Naive B cell (primary cell): ENCODE results near the gene RAB11A. TPM values are rescaled to one million over a fixed set of nuclear protein-coding genes. Genes with fewer than 3 reads are reported as not detected.

Experiments used
- ATAC-seq, 2 donors: fragments of 150-1000 bp; cut with Tn5 transposase; 2 replicates each; pipeline ENCODE4 v1.10.0; 2021; ENCODE audit warnings: low read depth in 2 of 2, mild to moderate bottlenecking in 2 of 2, moderate library complexity in 2 of 2
- DNase-seq: peaks from one replicate; pipeline ENCODE4 v3.0.0; 2022
- H3K27ac Mint-ChIP-seq, 6 donors: one replicate each; pipeline ENCODE4 v1.8.0; 2020 to 2022; ENCODE audit warnings: mild to moderate bottlenecking in 6 of 6, mixed read lengths in 6 of 6, moderate library complexity in 5 of 6, inconsistent platforms in 2 of 6
- H3K27me3 Mint-ChIP-seq, 3 donors: one replicate each; pipeline ENCODE4 v1.8.0; 2021 to 2022; ENCODE audit warnings: mixed read lengths in 3 of 3, mild to moderate bottlenecking in 1 of 3
- H3K36me3 Mint-ChIP-seq, 2 donors: one replicate each; pipeline ENCODE4 v1.8.0; 2020 to 2022; ENCODE audit warnings: mixed read lengths in 2 of 2, inconsistent platforms in 1 of 2, mild to moderate bottlenecking in 1 of 2
- H3K4me1 Mint-ChIP-seq, 3 donors: one replicate each; pipeline ENCODE4 v1.8.0; 2020 to 2022; ENCODE audit warnings: mixed read lengths in 3 of 3, inconsistent platforms in 1 of 3, mild to moderate bottlenecking in 1 of 3, moderate library complexity in 1 of 3
- H3K4me3 Mint-ChIP-seq, 8 donors: one replicate each; pipeline ENCODE4 v1.8.0; 2020 to 2022; ENCODE audit warnings: mild to moderate bottlenecking in 8 of 8, mixed read lengths in 8 of 8, moderate library complexity in 8 of 8, inconsistent platforms in 2 of 8
- H3K9me3 Mint-ChIP-seq, 7 donors: one replicate each; pipeline ENCODE4 v1.8.0; 2020 to 2022; ENCODE audit warnings: mixed read lengths in 7 of 7, mild to moderate bottlenecking in 5 of 7, inconsistent platforms in 2 of 7, moderate library complexity in 1 of 7
- polyA plus RNA-seq, 6 donors: library from polyadenylated mRNA; unstranded; fragments of 300-500 nt; fragmentation: Illumina TruSeq; gene quantifications; one replicate each; pipeline ENCODE4 v1.2.3, GENCODE V29; 2021; ENCODE audit warnings: low read depth in 6 of 6

The RAB11A gene
- polyA plus RNA-seq = 100 to 1,000 TPM; 204 to 294 (median 234) TPM

DNA sequence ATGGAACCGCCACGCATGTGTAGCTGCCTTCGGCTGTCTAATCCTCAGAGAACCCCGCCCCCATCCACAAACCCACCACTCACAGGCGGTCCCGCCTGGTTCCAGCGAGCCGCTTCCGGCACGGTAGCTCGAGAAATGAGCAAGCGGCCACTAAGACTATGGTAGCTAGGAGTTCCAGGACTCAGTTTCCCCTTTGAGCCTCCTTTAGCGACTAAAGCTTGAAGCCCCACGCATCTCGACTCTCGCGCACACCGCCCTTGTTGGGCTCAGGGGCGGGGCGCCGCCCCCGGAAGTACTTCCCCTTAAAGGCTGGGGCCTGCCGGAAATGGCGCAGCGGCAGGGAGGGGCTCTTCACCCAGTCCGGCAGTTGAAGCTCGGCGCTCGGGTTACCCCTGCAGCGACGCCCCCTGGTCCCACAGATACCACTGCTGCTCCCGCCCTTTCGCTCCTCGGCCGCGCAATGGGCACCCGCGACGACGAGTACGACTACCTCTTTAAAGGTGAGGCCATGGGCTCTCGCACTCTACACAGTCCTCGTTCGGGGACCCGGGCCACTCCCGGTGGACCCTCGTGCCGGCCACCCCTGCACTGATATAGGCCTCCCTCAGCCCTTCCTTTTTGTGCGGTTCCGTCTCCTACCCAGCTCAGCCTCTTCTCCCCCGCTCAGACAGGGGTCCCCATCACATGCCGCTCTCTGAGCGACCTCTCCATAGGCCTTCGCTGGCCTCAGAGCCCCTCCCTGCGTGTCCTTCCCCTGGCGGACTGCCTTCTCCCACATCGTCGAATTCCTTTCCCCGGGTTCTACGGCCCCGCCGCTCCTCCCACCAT, at the start of gene RAB11A:
Gene RAB11A, plus strand, starts transcription at position 366 of the 828 bp plus-strand sequence. Its CDS starts 95 bp downstream, at position 461.
- Mint-ChIP-seq H3K4me3 (peak within 1 kb of the TSS; percentile 97 to 100 (median 100)), H3K36me3 (no peaks in the 10 kb centered on the region), H3K4me1 (peaks cover 25 to 42% (median 28%) of the 10 kb centered on the region in 3 donors), H3K9me3 (peaks cover 0 to 5% (median 0%) of the 10 kb centered on the region in 7 donors), H3K27me3 (peaks cover 0 to 5% (median 0%) of the 10 kb centered on the region in 3 donors), H3K27ac (peak within 1 kb of the TSS; percentile 95 to 100 (median 99))
- DNase-seq (peak; percentile 97), ATAC-seq (peak; percentile 90 to 91)

DNA sequence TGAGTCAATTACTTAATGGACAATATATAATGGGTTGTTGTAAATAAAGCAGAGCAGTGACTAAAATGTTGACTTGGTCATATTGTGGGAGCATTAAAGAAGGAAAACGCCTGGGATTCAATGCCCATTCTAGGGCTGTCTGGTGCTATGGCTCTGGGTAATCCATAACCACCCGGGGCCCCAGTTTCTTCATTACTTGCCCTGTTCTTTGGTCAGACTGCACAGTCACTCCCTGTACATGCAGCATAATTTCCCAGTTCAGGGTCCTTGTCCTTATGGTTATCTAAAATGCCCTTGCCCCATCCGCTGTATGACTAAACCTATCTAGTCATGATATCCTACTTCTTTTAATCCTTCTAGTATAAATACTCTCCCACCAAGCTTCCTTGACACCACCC, 49.7 kb upstream of the RAB11A start:
- ATAC-seq (no peak), DNase-seq (no peak)
- H3K4me3 Mint-ChIP-seq = peak overlapping the region; percentile 25 to 86 (median 72)
- peaks cover 0 to 5% of the 10 kb centered on the region in 2 donors for H3K36me3 Mint-ChIP-seq
- peaks cover 0 to 5% (median 0%) of the 10 kb centered on the region in 7 donors for H3K9me3 Mint-ChIP-seq
- H3K27me3 Mint-ChIP-seq = no peaks in the 10 kb centered on the region
- H3K4me1 Mint-ChIP-seq = peaks cover 41 to 85% (median 55%) of the 10 kb centered on the region in 3 donors
- H3K27ac Mint-ChIP-seq = peak overlapping the region; percentile 97 to 100 (median 100)

DNA sequence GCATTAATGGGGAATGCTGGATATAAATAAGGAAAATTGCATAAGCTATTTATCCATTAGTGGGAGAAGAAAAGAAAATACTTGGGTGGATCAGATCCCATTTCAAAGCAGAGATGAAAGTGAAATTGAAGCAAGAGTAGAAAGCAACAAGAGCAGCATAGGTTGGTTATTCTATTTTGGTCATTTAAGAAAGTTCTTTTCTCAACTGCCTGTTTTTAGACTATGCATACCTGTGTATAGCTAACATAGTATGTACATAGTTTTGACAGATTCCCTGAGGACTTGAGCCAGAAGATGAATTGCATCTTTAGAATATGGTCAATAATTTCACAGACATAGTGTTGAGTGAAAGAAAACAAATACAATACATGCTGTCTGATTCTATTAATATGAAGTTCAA, 48.2 kb upstream of the RAB11A start:
- ATAC-seq = no peak
- peaks cover 0 to 5% (median 0%) of the 10 kb centered on the region in 7 donors for H3K9me3 Mint-ChIP-seq

DNA sequence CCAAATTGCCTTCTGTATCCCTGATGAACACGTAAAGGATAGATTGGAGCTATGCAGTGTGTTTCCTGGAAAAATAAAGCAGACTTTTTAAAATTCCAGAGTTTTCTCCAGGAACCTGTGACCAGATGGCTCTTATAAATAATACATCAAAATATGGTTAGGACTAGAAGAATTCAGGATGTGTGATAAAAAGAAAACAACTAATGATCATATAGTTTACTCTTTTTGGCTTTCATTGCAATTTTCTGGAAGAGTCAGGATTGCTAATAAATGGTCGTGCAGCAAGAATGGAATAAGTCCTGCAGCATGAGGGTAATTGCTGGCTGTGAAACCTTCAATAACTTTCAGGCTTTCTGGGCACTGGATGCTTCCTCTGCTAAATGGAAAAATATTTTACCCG, 47.0 kb upstream of the RAB11A start:
- Mint-ChIP-seq H3K36me3 (peaks cover 0 to 5% of the 10 kb centered on the region in 2 donors), H3K27ac (peak overlapping the region; percentile 65 to 100 (median 86)), H3K4me3 (peak overlapping the region in 4 of 8 donors; percentile 22 to 78 (median 36)), H3K4me1 (peaks cover 39 to 81% (median 53%) of the 10 kb centered on the region in 3 donors), H3K9me3 (no peaks in the 10 kb centered on the region), H3K27me3 (no peaks in the 10 kb centered on the region)
- ATAC-seq = no peak
- DNase-seq = no peak

More for the DNA sequence above, 48.2 kb upstream of the RAB11A start:
- Mint-ChIP-seq H3K27ac (peak overlapping the region; percentile 97 to 100 (median 100)), H3K36me3 (peaks cover 0 to 5% of the 10 kb centered on the region in 2 donors), H3K4me3 (peak overlapping the region; percentile 3 to 86 (median 76)), H3K27me3 (no peaks in the 10 kb centered on the region), H3K4me1 (peaks cover 40 to 79% (median 53%) of the 10 kb centered on the region in 3 donors)
- no peak for DNase-seq

DNA sequence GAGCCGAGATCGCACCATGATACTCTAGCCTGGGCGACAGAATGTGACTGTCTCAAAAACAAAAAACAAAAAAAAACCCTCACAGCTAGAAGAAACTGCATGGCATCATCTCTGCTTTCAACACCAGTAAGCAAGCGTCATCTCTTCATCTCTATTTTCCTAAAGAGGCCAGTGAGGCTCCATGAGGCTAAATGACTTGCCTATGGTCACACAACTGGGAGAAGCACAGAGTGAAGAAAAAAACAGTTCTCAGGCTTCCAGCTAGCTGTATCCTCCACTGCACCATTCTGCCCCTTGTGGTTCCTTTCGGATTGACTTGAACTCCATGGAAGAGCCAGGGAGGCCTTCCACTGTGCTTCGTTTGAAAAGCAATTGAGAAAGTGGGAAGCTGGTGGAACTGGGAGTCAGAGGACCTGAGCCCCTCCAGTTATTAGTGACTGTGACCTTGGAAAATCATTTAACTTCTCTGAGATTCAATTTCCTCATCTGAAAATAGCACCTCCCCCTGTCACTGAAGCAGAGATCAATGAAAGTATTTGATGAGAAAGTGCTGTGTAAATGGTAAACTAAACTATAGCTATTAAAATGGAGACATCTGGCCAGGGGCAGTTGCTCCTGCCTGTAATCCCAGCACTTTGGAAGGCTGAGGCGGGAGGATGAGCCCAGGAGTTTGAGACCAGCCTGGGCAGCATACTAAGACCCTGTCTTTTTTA, 45.1 kb upstream of the RAB11A start:
- ATAC-seq (peak; percentile 45 to 53), DNase-seq (no peak)
- Mint-ChIP-seq H3K36me3 (no peaks in the 10 kb centered on the region), H3K9me3 (no peaks in the 10 kb centered on the region), H3K27me3 (no peaks in the 10 kb centered on the region), H3K4me1 (peaks cover 42 to 85% (median 56%) of the 10 kb centered on the region in 3 donors), H3K27ac (peak overlapping the region; percentile 3 to 100 (median 76)), H3K4me3 (peak overlapping the region in 3 of 8 donors; percentile 29 to 47 (median 37))

DNA sequence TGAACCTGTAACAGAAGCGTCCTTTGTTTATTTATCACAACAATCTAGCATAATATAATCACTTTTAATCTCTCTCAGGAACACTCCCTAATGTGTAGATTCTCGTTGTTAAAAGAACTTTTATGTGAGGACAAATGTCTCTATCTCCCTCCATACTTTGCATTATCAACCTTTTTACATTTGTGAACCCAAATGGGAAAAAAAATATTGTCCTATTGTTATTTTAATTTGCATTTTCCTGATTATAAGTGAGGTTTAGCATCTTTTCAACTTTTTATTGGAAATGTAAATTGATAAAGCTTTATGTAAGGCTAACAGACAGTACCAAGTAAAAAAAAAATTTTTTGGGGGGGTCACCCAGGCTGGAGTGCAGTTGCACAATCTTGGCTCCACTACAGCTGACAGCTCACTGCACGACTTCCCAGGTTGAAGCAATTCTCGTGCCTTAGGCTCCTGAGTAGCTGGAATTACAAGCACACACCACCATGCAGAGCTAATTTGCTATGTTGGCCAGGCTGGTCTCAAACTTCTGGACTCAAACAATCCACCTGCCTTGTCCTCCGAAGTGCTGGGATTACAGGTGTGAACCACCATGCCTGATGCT, 44.2 kb upstream of the RAB11A start:
- no peak overlapping the region for H3K4me3 Mint-ChIP-seq
- no peaks in the 10 kb centered on the region for H3K36me3 Mint-ChIP-seq
- DNase-seq = no peak
- no peaks in the 10 kb centered on the region for H3K9me3 Mint-ChIP-seq
- peaks cover 36 to 81% (median 51%) of the 10 kb centered on the region in 3 donors for H3K4me1 Mint-ChIP-seq
- ATAC-seq = no peak
- H3K27me3 Mint-ChIP-seq = no peaks in the 10 kb centered on the region
- peak overlapping the region in 2 of 6 donors; percentile 12 to 100 for H3K27ac Mint-ChIP-seq

DNA sequence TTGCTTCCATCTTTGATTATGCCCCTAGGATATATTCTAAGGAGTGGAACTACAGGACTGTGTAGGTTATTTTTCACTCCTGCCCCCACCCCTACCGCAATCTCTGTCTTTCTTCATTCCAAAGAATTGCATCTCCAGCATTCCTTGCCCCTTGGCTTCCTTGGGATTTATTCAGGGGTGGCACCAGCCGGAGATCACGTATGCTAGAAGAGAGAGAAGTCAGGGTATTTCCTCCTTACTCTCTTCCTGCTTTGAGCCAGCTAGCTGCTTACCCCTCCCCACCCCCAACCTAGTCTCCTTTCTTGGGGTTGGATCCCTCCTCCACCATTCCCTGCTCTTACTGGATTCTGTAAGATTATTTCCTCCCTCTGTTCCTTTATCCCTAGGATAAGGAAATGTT, 42.2 kb upstream of the RAB11A start:
- ATAC-seq (peak; percentile 62 to 64), DNase-seq (no peak)
- no peaks in the 10 kb centered on the region for H3K36me3 Mint-ChIP-seq
- peak overlapping the region in 5 of 6 donors; percentile 58 to 92 (median 90) for H3K27ac Mint-ChIP-seq
- H3K27me3 Mint-ChIP-seq = no peaks in the 10 kb centered on the region
- H3K9me3 Mint-ChIP-seq = no peaks in the 10 kb centered on the region
- peak overlapping the region; percentile 12 to 87 (median 60) for H3K4me3 Mint-ChIP-seq
- peaks cover 24 to 68% (median 34%) of the 10 kb centered on the region in 3 donors for H3K4me1 Mint-ChIP-seq

DNA sequence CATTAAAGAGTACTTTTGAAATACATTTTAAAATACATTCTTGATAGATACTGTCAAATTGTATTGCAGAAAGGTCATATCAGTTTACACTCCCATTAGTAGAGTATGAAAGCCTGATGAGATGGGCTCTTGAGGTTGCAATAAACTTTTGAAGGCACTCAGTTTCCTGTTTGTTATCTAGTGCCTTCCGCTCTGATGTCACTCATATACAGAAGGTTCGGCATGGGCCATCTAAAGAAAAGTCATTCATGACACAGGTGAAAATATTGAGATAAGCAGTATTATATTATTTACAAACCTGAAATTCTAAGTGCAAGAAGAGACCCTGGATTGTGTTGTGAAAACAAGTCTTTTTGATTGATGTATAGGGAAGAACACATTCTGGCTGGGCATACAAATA, 40.7 kb upstream of the RAB11A start:
- Mint-ChIP-seq H3K27ac (peak overlapping the region in 5 of 6 donors; percentile 71 to 91 (median 82)), H3K9me3 (no peaks in the 10 kb centered on the region), H3K36me3 (no peaks in the 10 kb centered on the region), H3K27me3 (no peaks in the 10 kb centered on the region), H3K4me1 (peaks cover 35 to 68% (median 46%) of the 10 kb centered on the region in 3 donors), H3K4me3 (peak overlapping the region in 2 of 8 donors; percentile 38 to 40)
- ATAC-seq (no peak), DNase-seq (no peak)

DNA sequence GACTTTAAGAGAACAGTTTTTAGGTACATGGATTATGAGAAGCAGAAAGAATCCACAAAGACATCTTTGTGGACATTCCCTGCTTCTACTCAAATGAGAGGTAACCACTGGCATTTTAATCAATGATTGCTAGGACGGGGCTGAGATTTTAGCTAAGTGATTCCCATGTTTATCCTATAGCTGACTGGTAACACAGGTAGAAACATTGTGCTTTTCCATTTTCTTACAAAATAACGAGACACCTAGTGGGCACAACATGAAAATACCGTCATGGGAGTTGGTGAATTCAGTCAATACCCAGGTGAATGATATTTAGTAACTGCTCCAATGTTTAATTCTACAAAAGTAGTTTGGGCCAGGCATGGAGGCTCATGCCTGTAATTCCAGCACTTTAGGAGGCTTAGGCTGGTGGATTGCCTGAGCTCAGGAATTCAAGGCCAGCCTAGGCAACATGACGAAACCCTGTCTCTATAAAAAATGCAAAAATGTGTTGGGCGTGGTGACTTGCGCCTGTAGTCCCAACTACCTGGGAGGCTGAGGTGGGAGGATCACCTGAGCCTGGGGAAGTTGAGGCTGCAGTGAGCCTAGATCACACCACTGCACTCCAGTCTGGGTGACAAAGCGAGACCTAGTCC, 40.0 kb upstream of the RAB11A start:
- ATAC-seq = peak; percentile 31 to 46
- Mint-ChIP-seq H3K36me3 (no peaks in the 10 kb centered on the region), H3K27me3 (no peaks in the 10 kb centered on the region), H3K9me3 (no peaks in the 10 kb centered on the region), H3K4me1 (peaks cover 37 to 68% (median 48%) of the 10 kb centered on the region in 3 donors), H3K4me3 (no peak overlapping the region), H3K27ac (peak overlapping the region; percentile 31 to 91 (median 72))
- peak; percentile 35 for DNase-seq

DNA sequence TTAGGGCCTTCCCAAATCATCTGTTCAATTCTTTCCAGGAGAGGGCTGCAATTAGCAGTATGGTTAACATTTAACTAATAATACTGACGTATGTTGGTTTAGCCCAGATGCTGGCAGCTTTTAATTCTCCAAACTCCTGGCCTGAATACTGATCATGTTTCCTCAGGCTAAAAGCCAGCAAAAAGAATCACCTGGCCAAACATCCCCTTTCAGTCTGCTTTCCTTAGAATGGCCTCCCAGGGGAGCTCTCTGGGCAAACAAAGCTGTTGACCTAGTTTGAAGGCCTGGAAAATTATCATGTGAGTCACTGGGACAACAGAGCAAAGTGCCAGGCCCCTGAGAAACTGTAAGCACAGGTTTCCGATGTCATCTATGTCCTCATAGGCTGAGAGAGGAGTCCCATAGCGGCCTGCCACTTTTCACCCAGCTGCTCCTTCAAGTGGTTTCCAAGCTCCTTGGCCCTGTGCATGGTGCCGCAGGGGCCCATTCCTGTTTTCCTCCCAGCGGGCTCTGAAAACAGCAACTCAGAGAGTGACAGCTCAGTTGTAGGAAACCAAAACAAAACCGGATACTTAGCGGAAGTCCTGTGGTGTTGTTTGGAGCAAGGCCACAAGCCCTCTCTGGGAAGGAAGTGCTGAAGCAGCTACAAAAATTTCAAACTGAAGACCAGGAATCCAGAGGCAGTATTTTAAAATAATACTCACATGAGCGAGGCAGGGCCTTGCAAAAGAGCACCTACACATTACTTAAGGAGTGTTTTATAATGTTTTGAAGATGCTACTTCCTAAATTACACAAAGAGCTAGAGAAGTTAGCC, 36.5 kb upstream of the RAB11A start:
- Mint-ChIP-seq H3K4me1 (peaks cover 35 to 64% (median 46%) of the 10 kb centered on the region in 3 donors), H3K9me3 (no peaks in the 10 kb centered on the region), H3K36me3 (no peaks in the 10 kb centered on the region), H3K27ac (peak overlapping the region; percentile 91 to 98 (median 94)), H3K4me3 (peak overlapping the region; percentile 46 to 90 (median 84)), H3K27me3 (no peaks in the 10 kb centered on the region)
- ATAC-seq = peak; percentile 80 to 83
- DNase-seq = peak; percentile 50

DNA sequence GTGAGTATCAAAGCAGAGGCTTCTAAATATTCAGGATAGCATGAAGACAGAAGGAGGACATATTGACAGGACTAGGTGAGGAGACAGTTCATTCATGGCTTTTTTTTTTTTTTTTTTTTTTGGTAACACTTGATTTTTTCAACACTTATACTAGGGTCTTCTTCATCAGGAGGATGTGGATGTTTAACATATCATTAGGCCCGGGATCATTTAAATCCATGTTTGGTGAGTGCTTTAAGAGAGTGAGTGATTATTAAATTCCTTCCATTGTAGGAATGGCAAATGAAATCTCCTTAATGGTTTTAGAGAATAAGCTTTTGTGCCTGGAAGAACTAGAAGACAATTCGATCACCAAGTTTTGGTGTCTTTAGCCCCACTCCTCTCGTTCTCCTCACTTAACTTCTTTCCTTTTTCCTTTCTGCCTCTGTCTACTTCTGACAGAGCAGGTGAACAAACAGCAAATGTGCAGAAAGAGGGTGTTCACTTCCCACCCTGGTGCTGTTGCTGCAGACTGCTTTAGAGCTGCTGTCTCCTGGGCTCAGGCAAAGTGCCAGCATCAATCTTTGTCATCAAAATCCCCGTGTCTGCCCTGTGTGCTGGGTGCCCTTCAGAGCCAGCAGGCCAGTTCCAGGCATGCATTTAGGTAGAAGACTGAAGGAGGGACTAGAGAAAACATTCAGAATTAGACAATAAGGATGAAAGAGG, 35.6 kb upstream of the RAB11A start:
- DNase-seq (no peak), ATAC-seq (no peak)
- Mint-ChIP-seq H3K27me3 (no peaks in the 10 kb centered on the region), H3K27ac (peak overlapping the region; percentile 89 to 98 (median 94)), H3K4me3 (peak overlapping the region in 7 of 8 donors; percentile 64 to 90 (median 85)), H3K36me3 (no peaks in the 10 kb centered on the region), H3K9me3 (no peaks in the 10 kb centered on the region), H3K4me1 (peaks cover 28 to 57% (median 38%) of the 10 kb centered on the region in 3 donors)
